Progenitor cell of endocrine pancreas (in vitro differentiated cells): ENCODE measurements around the gene TNFRSF14. TPM values are rescaled to one million over a fixed set of nuclear protein-coding genes. Genes with fewer than 3 reads are reported as not detected.

Experiments
- DNase-seq: peaks from one replicate; pipeline ENCODE4 v3.0.0; 2021; ENCODE audit warnings: low spot score; ENCODE audit not compliant: unreplicated experiment
- H3K27ac Mint-ChIP-seq: 2 replicates; pipeline ENCODE4 v1.8.0; 2021; ENCODE audit warnings: mild to moderate bottlenecking, moderate library complexity, mixed read lengths
- H3K27me3 Mint-ChIP-seq: 2 replicates; pipeline ENCODE4 v1.8.0; 2021; ENCODE audit warnings: mixed read lengths
- H3K36me3 Mint-ChIP-seq: 2 replicates; pipeline ENCODE4 v1.8.0; 2022; ENCODE audit warnings: mixed read lengths; ENCODE audit not compliant: insufficient read depth
- H3K4me1 Mint-ChIP-seq: 2 replicates; pipeline ENCODE4 v1.8.0; 2021; ENCODE audit warnings: low read depth, mixed read lengths
- H3K4me3 Mint-ChIP-seq: 2 replicates; pipeline ENCODE4 v1.8.0; 2021; ENCODE audit warnings: low read depth, mild to moderate bottlenecking, moderate library complexity, mixed read lengths
- H3K9me3 Mint-ChIP-seq: 2 replicates; pipeline ENCODE4 v1.8.0; 2021; ENCODE audit warnings: low read depth, mixed read lengths
- CTCF ChIP-seq: fragments of 200-600 bp; sonication (generic); IDR thresholded peaks from one replicate; pipeline ENCODE4 v1.5.0; 2021; ENCODE audit warnings: antibody characterized with exemption, mild to moderate bottlenecking; ENCODE audit not compliant: unreplicated experiment
- total RNA-seq: library from RNA; stranded (reverse); gene quantifications from 2 replicates; pipeline ENCODE4 v1.2.1, GENCODE V29; 2021

TNFRSF14 gene
- total RNA-seq, 1 donor from 2014 or later = 0.41 TPM

GRCh38 chr1:2583331-2583791 lies 27.2 kb downstream of the TNFRSF14 start:
- no peak overlapping the region for H3K4me3 Mint-ChIP-seq
- no peaks in the 10 kb centered on the region for H3K27me3 Mint-ChIP-seq
- H3K4me1 Mint-ChIP-seq = peaks cover 24% of the 10 kb centered on the region
- no peaks in the 10 kb centered on the region for H3K36me3 Mint-ChIP-seq
- DNase-seq = no peak
- H3K27ac Mint-ChIP-seq = no peak overlapping the region
- H3K9me3 Mint-ChIP-seq = no peaks in the 10 kb centered on the region
- TF ChIP-seq CTCF = no peak

GRCh38 chr1:2583871-2584351 lies 27.7 kb downstream of the TNFRSF14 start:
- H3K9me3 Mint-ChIP-seq = no peaks in the 10 kb centered on the region
- H3K36me3 Mint-ChIP-seq = no peaks in the 10 kb centered on the region
- no peak for TF ChIP-seq CTCF
- no peak for DNase-seq
- peak overlapping the region; percentile 77 for H3K4me3 Mint-ChIP-seq
- no peaks in the 10 kb centered on the region for H3K27me3 Mint-ChIP-seq
- H3K27ac Mint-ChIP-seq = peak overlapping the region; percentile 73
- H3K4me1 Mint-ChIP-seq = peaks cover 19% of the 10 kb centered on the region

GRCh38 chr1:2584686-2585317 lies 28.6 kb downstream of the TNFRSF14 start:
- Mint-ChIP-seq H3K4me1 (peaks cover 19% of the 10 kb centered on the region), H3K27ac (no peak overlapping the region), H3K36me3 (peaks cover 2% of the 10 kb centered on the region), H3K27me3 (no peaks in the 10 kb centered on the region), H3K9me3 (no peaks in the 10 kb centered on the region), H3K4me3 (peak overlapping the region; percentile 77)
- TF ChIP-seq CTCF = no peak
- DNase-seq = no peak

- Mint-ChIP-seq H3K27me3 (no peaks in the 10 kb centered on the region), H3K4me3 (peak overlapping the region; percentile 77), H3K36me3 (peaks cover 2% of the 10 kb centered on the region), H3K9me3 (no peaks in the 10 kb centered on the region), H3K4me1 (peaks cover 19% of the 10 kb centered on the region), H3K27ac (peak overlapping the region; percentile 92)
- DNase-seq = no peak
- no peak for TF ChIP-seq CTCF
These were observed 29.3 kb downstream of the TNFRSF14 start for GRCh38 chr1:2585318-2586092.

GRCh38 chr1:2586154-2587070 lies 30.2 kb downstream of the TNFRSF14 start, which contains the start of gene PRXL2B:
Gene PRXL2B, plus strand, starts transcription at chr1:2586777. Its CDS starts 109 bp downstream, at chr1:2586886.
- TF ChIP-seq CTCF = no peak
- Mint-ChIP-seq H3K4me1 (peaks cover 19% of the 10 kb centered on the region), H3K27me3 (no peaks in the 10 kb centered on the region), H3K27ac (peak within 1 kb of the TSS; percentile 92), H3K9me3 (no peaks in the 10 kb centered on the region), H3K4me3 (peak within 1 kb of the TSS; percentile 83), H3K36me3 (peaks cover 5% of the 10 kb centered on the region)
- peak; percentile 98 for DNase-seq
